GM18520 (cell line): Measurements from ENCODE around the gene MAPKAP1.
A peak's percentile ranks its signal among the peaks of the same experiment; 100 is the strongest.
"Not testable (repeated sequence)": the region's sequence is repeated elsewhere in the genome, so short reads cannot be mapped to it uniquely, and the experiment has no call there.

Source experiments
- ATAC-seq: cut with Tn5 transposase; IDR thresholded peaks from one replicate; pipeline ENCODE4 v1.9.1; 2021; ENCODE audit not compliant: unreplicated experiment

Gene MAPKAP1

GRCh38 chr9:125732562-125732961 lies 25.6 kb upstream of the MAPKAP1 start:
- ATAC-seq, result no peak

- ATAC-seq, result no peak
These were observed 23.2 kb upstream of the MAPKAP1 start for GRCh38 chr9:125730168-125730567.

- no peak for ATAC-seq
These were observed 19.6 kb upstream of the MAPKAP1 start for GRCh38 chr9:125726456-125727132.

GRCh38 chr9:125707472-125707804 lies 430 bp upstream of the MAPKAP1 start:
- ATAC-seq, result no peak

- ATAC-seq, result no peak
These were observed 1.1 kb downstream of the MAPKAP1 start for GRCh38 chr9:125705893-125706292.

- no peak for ATAC-seq
These were observed 3.3 kb downstream of the MAPKAP1 start for GRCh38 chr9:125703662-125704061.

- ATAC-seq, result peak; percentile 33
These were observed 5.7 kb downstream of the MAPKAP1 start for GRCh38 chr9:125701351-125701750.

GRCh38 chr9:125700791-125701190 lies 6.2 kb downstream of the MAPKAP1 start:
- ATAC-seq, result peak; percentile 85

- ATAC-seq, result no peak
These were observed 7.1 kb downstream of the MAPKAP1 start for GRCh38 chr9:125699870-125700269.

GRCh38 chr9:125696106-125696647 lies 10.8 kb downstream of the MAPKAP1 start:
- no peak for ATAC-seq

- ATAC-seq, result not testable (repeated sequence)
These were observed 11.5 kb downstream of the MAPKAP1 start for GRCh38 chr9:125695548-125695947.

GRCh38 chr9:125694478-125694877 lies 12.5 kb downstream of the MAPKAP1 start:
- no peak for ATAC-seq

- not testable (repeated sequence) for ATAC-seq
These were observed 13.5 kb downstream of the MAPKAP1 start for GRCh38 chr9:125693492-125693891.

- no peak for ATAC-seq
These were observed 15.1 kb downstream of the MAPKAP1 start for GRCh38 chr9:125691869-125692268.

- ATAC-seq, result no peak
These were observed 16.3 kb downstream of the MAPKAP1 start for GRCh38 chr9:125690679-125691078.

GRCh38 chr9:125687163-125687863 lies 19.7 kb downstream of the MAPKAP1 start:
- no peak for ATAC-seq

GRCh38 chr9:125685167-125685566 lies 21.8 kb downstream of the MAPKAP1 start:
- ATAC-seq, result no peak

- no peak for ATAC-seq
These were observed 23.5 kb downstream of the MAPKAP1 start for GRCh38 chr9:125683486-125683885.

GRCh38 chr9:125682340-125682739 lies 24.7 kb downstream of the MAPKAP1 start:
- no peak for ATAC-seq

GRCh38 chr9:125681657-125682056 lies 25.4 kb downstream of the MAPKAP1 start:
- no peak for ATAC-seq

GRCh38 chr9:125681086-125681622 lies 25.9 kb downstream of the MAPKAP1 start:
- ATAC-seq, result no peak

- no peak for ATAC-seq
These were observed 26.6 kb downstream of the MAPKAP1 start for GRCh38 chr9:125680445-125680844.
